ENCODE results near the gene CLOCK. TPM values are rescaled to one million over a fixed set of nuclear protein-coding genes. Genes with fewer than 3 reads are reported as not detected.

Gene CLOCK
- polyA plus RNA-seq, 1 donor from 2014 or later: 4.3 TPM

GRCh38 chr4:55524844-55525571 is 21.7 kb downstream of the CLOCK start:
- no peak overlapping the region for H3K4me3 Mint-ChIP-seq
- H3K36me3 Mint-ChIP-seq: peaks cover 9% of the 10 kb centered on the region
- H3K9me3 Mint-ChIP-seq: peaks cover 0 to 5% (median 0%) of the 10 kb centered on the region in 3 donors
- H3K4me1 Mint-ChIP-seq: peaks cover 9 to 16% (median 14%) of the 10 kb centered on the region in 3 donors
- H3K27me3 Mint-ChIP-seq: no peaks in the 10 kb centered on the region
- no peak overlapping the region for H3K27ac Mint-ChIP-seq

- H3K9me3 Mint-ChIP-seq: no peaks in the 10 kb centered on the region
- H3K27me3 Mint-ChIP-seq: no peaks in the 10 kb centered on the region
- peaks cover 12% of the 10 kb centered on the region for H3K36me3 Mint-ChIP-seq
- H3K4me3 Mint-ChIP-seq: no peak overlapping the region
- peaks cover 4 to 12% (median 6%) of the 10 kb centered on the region in 3 donors for H3K4me1 Mint-ChIP-seq
- H3K27ac Mint-ChIP-seq: no peak overlapping the region
These were observed 28.3 kb downstream of the CLOCK start for GRCh38 chr4:55518442-55518841.

DNA sequence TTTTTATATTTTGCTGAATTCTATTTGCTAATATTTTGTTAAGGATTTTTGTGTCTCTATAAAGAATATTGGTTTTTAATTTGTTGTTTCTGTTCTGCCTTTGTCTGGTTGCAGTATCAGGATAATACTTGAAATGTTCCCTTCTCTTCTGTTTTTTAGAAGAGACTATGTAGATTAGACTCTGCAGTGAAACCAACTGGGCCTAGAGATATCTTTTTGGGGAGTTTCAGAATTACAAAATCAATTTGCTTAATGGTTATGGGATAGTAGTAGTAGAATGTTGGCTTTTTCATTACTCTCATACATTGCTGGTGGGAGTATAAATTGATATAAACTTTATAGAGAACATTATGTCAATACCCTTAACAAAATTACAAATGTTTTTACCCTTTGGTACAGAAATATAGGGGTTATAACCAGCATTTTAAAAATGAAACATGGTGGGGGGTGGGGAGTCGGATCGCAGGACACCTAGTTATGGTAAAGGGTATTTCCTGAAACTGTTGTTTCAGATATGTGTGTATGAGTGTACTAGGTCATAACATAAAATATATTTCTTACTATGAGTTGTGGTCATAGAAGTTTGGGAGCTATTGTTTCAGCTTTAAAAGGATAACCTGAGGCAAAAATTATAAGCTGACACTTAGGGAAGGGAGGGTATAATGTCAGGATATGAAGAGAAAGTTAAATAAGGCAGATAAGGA is 29.0 kb downstream of the CLOCK start:
- Mint-ChIP-seq H3K9me3 (no peaks in the 10 kb centered on the region), H3K4me1 (peaks cover 3 to 14% (median 6%) of the 10 kb centered on the region in 3 donors), H3K27ac (peak overlapping the region in 1 of 3 donors; percentile 21), H3K36me3 (peaks cover 12% of the 10 kb centered on the region), H3K27me3 (no peaks in the 10 kb centered on the region), H3K4me3 (peak overlapping the region in 1 of 4 donors; percentile 35)

DNA sequence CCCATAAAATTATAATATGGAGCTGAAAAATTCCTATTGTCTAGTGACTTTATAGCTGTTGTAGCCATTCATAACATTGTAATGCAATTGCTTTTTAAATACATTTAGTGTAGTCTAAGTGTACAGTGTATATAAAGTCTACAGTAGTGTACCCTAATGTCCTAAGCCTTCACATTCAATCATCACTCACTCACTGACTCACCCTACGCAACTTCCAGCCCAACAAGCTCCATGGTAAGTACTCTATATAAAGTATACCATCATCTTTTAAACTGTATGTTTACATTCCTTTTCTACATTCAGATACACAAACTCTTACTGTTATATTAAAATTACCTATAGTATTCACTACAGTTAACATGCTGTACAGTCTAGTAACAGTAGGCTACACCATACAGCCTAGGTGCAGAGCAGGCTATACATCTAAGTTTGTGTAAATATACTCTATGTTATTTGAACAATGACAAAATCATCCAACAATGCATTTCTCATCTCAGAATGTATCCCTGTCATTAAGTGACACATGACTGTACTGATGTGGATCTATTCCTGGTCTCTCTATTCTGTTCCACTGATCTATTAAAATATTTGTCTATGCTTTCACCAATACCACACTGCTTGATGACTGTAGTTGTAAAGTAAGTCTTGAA is 33.7 kb downstream of the CLOCK start:
- no peaks in the 10 kb centered on the region for H3K9me3 Mint-ChIP-seq
- peaks cover 13% of the 10 kb centered on the region for H3K36me3 Mint-ChIP-seq
- peaks cover 18 to 20% (median 19%) of the 10 kb centered on the region in 3 donors for H3K4me1 Mint-ChIP-seq
- no peaks in the 10 kb centered on the region for H3K27me3 Mint-ChIP-seq
- H3K4me3 Mint-ChIP-seq: no peak overlapping the region
- H3K27ac Mint-ChIP-seq: peak overlapping the region in 1 of 3 donors; percentile 19

DNA sequence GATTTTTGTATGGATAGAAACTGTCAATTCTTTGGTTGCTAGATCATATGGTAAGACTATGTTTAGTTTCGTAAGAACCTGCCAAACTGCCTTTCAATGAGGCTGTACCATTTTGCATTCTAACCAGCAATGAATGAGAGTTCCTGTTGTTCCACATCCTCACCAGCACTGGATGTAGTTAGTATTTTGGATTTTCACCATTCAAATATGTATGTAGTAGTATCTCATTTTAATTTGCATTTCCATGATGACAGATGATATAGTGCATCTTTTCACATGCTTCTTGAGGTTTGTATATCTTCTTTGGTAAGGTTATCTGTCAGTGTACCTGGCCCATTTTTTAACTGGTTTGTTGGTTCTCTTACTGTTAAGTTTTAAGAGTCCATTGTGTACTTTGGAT is 34.6 kb downstream of the CLOCK start:
- Mint-ChIP-seq H3K27ac (no peak overlapping the region), H3K9me3 (no peaks in the 10 kb centered on the region), H3K36me3 (peaks cover 16% of the 10 kb centered on the region), H3K4me1 (peaks cover 14 to 18% (median 15%) of the 10 kb centered on the region in 3 donors), H3K4me3 (no peak overlapping the region), H3K27me3 (no peaks in the 10 kb centered on the region)

DNA sequence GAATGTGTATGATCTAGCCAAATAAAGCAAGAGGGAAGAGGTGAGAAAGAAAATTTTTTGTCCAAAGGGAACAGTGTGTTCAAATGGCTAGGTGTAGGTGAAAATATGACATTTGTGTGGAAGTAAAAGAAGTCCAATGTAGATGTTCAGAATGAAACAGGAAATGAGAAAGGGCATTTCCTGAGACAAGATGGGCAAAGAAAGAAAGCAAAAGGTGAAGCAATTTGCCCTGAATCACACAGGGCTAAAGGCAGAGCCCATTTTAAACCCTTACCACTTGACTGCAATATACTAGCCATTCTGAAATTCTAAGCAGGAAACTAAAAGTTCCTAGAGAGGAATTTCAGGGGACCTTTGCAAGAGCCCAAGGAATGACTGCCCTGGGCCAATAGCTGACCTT is 36.0 kb downstream of the CLOCK start:
- peaks cover 14 to 18% (median 15%) of the 10 kb centered on the region in 3 donors for H3K4me1 Mint-ChIP-seq
- H3K27ac Mint-ChIP-seq: no peak overlapping the region
- no peak overlapping the region for H3K4me3 Mint-ChIP-seq

DNA sequence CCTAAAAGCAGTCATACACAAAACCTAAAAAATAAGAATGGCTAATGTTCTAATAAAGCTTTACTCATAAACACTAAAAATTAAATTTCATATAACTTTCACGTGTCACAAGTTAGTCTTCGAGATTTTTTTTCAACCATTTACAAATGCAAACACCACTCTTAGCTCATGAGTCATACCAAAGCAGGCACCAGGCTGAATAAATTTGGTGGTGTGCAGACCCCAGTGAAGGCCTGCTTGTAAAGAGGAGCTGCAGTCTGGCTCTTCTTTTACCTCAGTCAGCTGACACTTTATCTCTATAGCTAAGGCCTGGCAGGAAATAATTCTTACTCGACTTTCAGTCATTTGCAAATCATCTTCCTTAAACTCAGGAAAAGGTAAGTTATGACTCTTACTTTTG is 37.4 kb downstream of the CLOCK start:
- H3K27ac Mint-ChIP-seq: no peak overlapping the region
- peaks cover 14 to 18% (median 15%) of the 10 kb centered on the region in 3 donors for H3K4me1 Mint-ChIP-seq
- peaks cover 8% of the 10 kb centered on the region for H3K36me3 Mint-ChIP-seq
- H3K9me3 Mint-ChIP-seq: no peaks in the 10 kb centered on the region
- no peaks in the 10 kb centered on the region for H3K27me3 Mint-ChIP-seq
- H3K4me3 Mint-ChIP-seq: no peak overlapping the region

More for the DNA sequence above, 36.0 kb downstream of the CLOCK start:
- no peaks in the 10 kb centered on the region for H3K27me3 Mint-ChIP-seq
- H3K9me3 Mint-ChIP-seq: no peaks in the 10 kb centered on the region
- peaks cover 10% of the 10 kb centered on the region for H3K36me3 Mint-ChIP-seq

- Mint-ChIP-seq H3K27ac (no peak overlapping the region), H3K36me3 (peaks cover 12% of the 10 kb centered on the region), H3K9me3 (no peaks in the 10 kb centered on the region), H3K27me3 (no peaks in the 10 kb centered on the region), H3K4me1 (peaks cover 12 to 18% (median 18%) of the 10 kb centered on the region in 3 donors), H3K4me3 (no peak overlapping the region)
These were observed 39.1 kb downstream of the CLOCK start for GRCh38 chr4:55507612-55508011.

DNA sequence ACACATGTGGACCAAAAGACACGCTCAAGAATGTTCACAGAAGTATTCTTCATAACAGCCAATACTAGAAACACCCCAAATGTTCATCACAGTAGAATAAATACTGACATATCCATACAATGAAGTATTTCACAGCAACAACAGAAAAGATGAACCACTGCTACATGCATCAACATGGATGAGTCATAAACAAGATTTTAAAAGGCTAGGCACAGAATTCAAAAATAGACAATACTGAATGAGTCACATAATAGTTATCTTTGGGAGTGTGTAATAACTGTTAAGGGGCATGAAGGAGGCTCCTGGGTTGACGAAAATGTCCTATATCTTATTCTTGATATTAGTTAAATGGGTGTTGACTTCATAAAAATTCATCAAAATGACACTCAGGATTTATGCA is 43.5 kb downstream of the CLOCK start:
- peaks cover 12% of the 10 kb centered on the region for H3K36me3 Mint-ChIP-seq

GRCh38 chr4:55500072-55500471 is 46.6 kb downstream of the CLOCK start:
- H3K27ac Mint-ChIP-seq: peak overlapping the region in 1 of 3 donors; percentile 47
- no peak overlapping the region for H3K4me3 Mint-ChIP-seq
- peaks cover 9% of the 10 kb centered on the region for H3K36me3 Mint-ChIP-seq
- H3K9me3 Mint-ChIP-seq: no peaks in the 10 kb centered on the region
- no peaks in the 10 kb centered on the region for H3K27me3 Mint-ChIP-seq
- peaks cover 0 to 6% (median 3%) of the 10 kb centered on the region in 3 donors for H3K4me1 Mint-ChIP-seq

More for the DNA sequence above, 43.5 kb downstream of the CLOCK start:
- H3K27me3 Mint-ChIP-seq: no peaks in the 10 kb centered on the region
- H3K4me3 Mint-ChIP-seq: no peak overlapping the region
- peaks cover 0 to 4% (median 0%) of the 10 kb centered on the region in 3 donors for H3K4me1 Mint-ChIP-seq
- no peak overlapping the region for H3K27ac Mint-ChIP-seq
- no peaks in the 10 kb centered on the region for H3K9me3 Mint-ChIP-seq

- H3K4me3 Mint-ChIP-seq: no peak overlapping the region
- no peak overlapping the region for H3K27ac Mint-ChIP-seq
- H3K36me3 Mint-ChIP-seq: peaks cover 9% of the 10 kb centered on the region
- H3K27me3 Mint-ChIP-seq: no peaks in the 10 kb centered on the region
- H3K9me3 Mint-ChIP-seq: no peaks in the 10 kb centered on the region
- H3K4me1 Mint-ChIP-seq: peaks cover 0 to 6% (median 3%) of the 10 kb centered on the region in 3 donors
These were observed 47.2 kb downstream of the CLOCK start for GRCh38 chr4:55499495-55499894.

GRCh38 chr4:55498051-55498450 is 48.7 kb downstream of the CLOCK start:
- Mint-ChIP-seq H3K36me3 (peaks cover 11% of the 10 kb centered on the region), H3K27me3 (no peaks in the 10 kb centered on the region), H3K4me1 (peaks cover 0 to 4% (median 4%) of the 10 kb centered on the region in 3 donors), H3K9me3 (no peaks in the 10 kb centered on the region), H3K4me3 (no peak overlapping the region), H3K27ac (no peak overlapping the region)

DNA sequence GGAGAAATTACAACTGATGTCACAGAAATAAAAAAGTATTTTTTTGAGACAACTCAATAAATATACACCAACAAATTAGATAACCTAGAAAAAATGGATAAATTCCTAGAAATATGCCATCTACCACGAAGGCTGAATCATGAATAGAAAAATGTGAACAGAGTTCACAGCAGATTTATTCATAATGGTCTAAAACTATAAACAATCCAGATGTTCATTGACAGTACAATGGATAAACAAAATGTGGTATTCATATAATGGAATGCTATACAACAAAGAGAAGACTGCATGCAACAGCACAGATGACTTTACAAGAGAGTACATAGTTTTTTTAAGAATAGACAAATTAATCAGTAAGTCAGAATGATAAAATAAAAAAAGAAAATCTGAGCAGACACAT is 55.2 kb downstream of the CLOCK start:
- H3K36me3 Mint-ChIP-seq: peaks cover 5% of the 10 kb centered on the region
- no peaks in the 10 kb centered on the region for H3K27me3 Mint-ChIP-seq
- H3K4me1 Mint-ChIP-seq: peaks cover 0 to 1% (median 0%) of the 10 kb centered on the region in 3 donors
- H3K9me3 Mint-ChIP-seq: no peaks in the 10 kb centered on the region
- H3K27ac Mint-ChIP-seq: no peak overlapping the region
- no peak overlapping the region for H3K4me3 Mint-ChIP-seq

- Mint-ChIP-seq H3K27me3 (no peaks in the 10 kb centered on the region), H3K4me1 (no peaks in the 10 kb centered on the region), H3K27ac (no peak overlapping the region), H3K4me3 (no peak overlapping the region), H3K9me3 (no peaks in the 10 kb centered on the region), H3K36me3 (peaks cover 3% of the 10 kb centered on the region)
These were observed 58.0 kb downstream of the CLOCK start for GRCh38 chr4:55488716-55489115.

DNA sequence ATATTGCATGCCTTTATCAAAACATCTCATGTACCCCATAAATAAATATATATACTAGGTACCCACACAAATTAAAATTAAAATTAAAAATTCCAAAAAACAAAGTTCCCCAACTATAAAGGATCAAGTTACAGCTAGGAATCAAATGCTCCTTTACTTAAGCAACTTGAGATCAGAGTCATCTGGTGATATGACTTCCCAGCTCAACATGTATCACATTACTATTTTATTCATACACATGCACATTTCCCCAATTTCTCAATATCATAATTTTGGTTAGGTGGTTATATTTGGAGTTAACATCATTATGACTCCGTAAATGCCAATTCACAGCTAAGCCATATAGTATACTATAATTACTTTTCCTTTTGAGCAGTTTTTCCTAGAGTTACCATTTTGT is 60.9 kb downstream of the CLOCK start:
- H3K27me3 Mint-ChIP-seq: no peaks in the 10 kb centered on the region
- no peaks in the 10 kb centered on the region for H3K9me3 Mint-ChIP-seq
- no peaks in the 10 kb centered on the region for H3K4me1 Mint-ChIP-seq
- peaks cover 3% of the 10 kb centered on the region for H3K36me3 Mint-ChIP-seq
- H3K27ac Mint-ChIP-seq: no peak overlapping the region
- no peak overlapping the region for H3K4me3 Mint-ChIP-seq
